K562 (cell line): ENCODE measurements around the gene PTOV1. TPM values are rescaled to one million over a fixed set of nuclear protein-coding genes. Genes with fewer than 3 reads are reported as not detected.

ENCODE experiments used
- ATAC-seq: fragments of 200-7000 bp; cut with Tn5 transposase; 3 replicates; pipeline ENCODE4 v1.9.1; 2020; ENCODE audit warnings: moderate library complexity
- BruUV-seq: library from RNA; stranded (reverse); fragments of 400-500 nt; replicated peaks from 2 replicates; lab custom pipeline; 2021; lab: Mats Ljungman, UMichigan
- CTCF ChIA-PET: fragments of 300-600 bp; formaldehyde crosslinking; extraction: SDS; loops from one replicate; lab custom pipeline; 2021; ENCODE audit warnings: low intra/inter-chr PET ratio; lab: Yijun Ruan, JAX
- POLR2A ChIA-PET: fragments of 300-600, 350-650 bp; sonication (Branson Sonifier 250); formaldehyde crosslinking; extraction: SDS; loops from one replicate; lab custom pipeline; 2021; ENCODE audit warnings: antibody characterized with exemption, inconsistent platforms; lab: Yijun Ruan, JAX
- DNase-seq, 4 experiments: peaks; one replicate each; pipeline versions ENCODE4 v3.0.0 to v3.0.0-alpha.2; 2011 to 2018; ENCODE audit warnings: low spot score in 3 of 4, mixed read lengths in 3 of 4; ENCODE audit errors: extremely low read depth in 1 of 4
- FAIRE-seq: peaks from 2 replicates; lab custom pipeline; 2011; peaks lifted over from hg19 to GRCh38; lab: Jason Lieb, UNC
- H2AFZ ChIP-seq: 2 replicates; pipeline ENCODE4 v1.6.0; 2011; ENCODE audit warnings: low read depth, low read length, control low read depth, inconsistent platforms
- H3K27ac ChIP-seq: fragments of 200-600 bp; 3 replicates; pipeline ENCODE4 v1.8.0; 2011; ENCODE audit warnings: low read depth, mild to moderate bottlenecking, control low read depth, inconsistent platforms, low read length, moderate library complexity, mixed read lengths; ENCODE audit errors: extremely low read depth
- H3K27me3 ChIP-seq, 2 experiments: fragments of 300-600 bp in 1 of 2; 2 replicates in 1 of 2; 3 replicates in 1 of 2; pipeline versions ENCODE4 v1.6.0 to v1.8.0; 2011; ENCODE audit warnings: inconsistent platforms in 2 of 2, low read length in 2 of 2, mild to moderate bottlenecking in 1 of 2, mixed read lengths in 1 of 2, moderate library complexity in 1 of 2; ENCODE audit not compliant: control insufficient read depth in 2 of 2, insufficient read depth in 2 of 2
- H3K36me3 ChIP-seq: fragments of 300-600 bp; 3 replicates; pipeline ENCODE4 v1.8.0; 2011; ENCODE audit warnings: mild to moderate bottlenecking, low read length, inconsistent platforms; ENCODE audit not compliant: control insufficient read depth, insufficient read depth
- H3K4me1 ChIP-seq, 2 experiments: fragments of 200-600 bp in 1 of 2; replicated peaks in 1 of 2; 2 replicates in 1 of 2; 3 replicates in 1 of 2; pipeline versions ENCODE4 v1.5.1 to v1.8.0; 2011; ENCODE audit warnings: inconsistent platforms in 2 of 2, low read length in 2 of 2, mild to moderate bottlenecking in 1 of 2, mixed read lengths in 1 of 2, moderate library complexity in 1 of 2; ENCODE audit not compliant: control insufficient read depth in 2 of 2, insufficient read depth in 2 of 2
- H3K4me2 ChIP-seq: 2 replicates; pipeline ENCODE4 v1.6.1; 2011; ENCODE audit warnings: low read length, control low read depth, inconsistent platforms, mixed read lengths; ENCODE audit not compliant: insufficient read depth
- H3K4me3 ChIP-seq: fragments of 200-600 bp; sonication (generic), shearing (Covaris generic); 2 replicates; pipeline ENCODE4 v1.5.1; 2016; ENCODE audit warnings: control low read depth, inconsistent platforms
- H3K79me2 ChIP-seq: fragments of 200-600 bp; 3 replicates; pipeline ENCODE4 v1.8.0; 2011; ENCODE audit warnings: low read length, inconsistent platforms; ENCODE audit not compliant: control insufficient read depth, insufficient read depth
- H3K9ac ChIP-seq, 2 experiments: 2 replicates each; pipeline versions ENCODE4 v1.6.0 to v1.6.1; 2011; ENCODE audit warnings: low read depth in 2 of 2, low read length in 2 of 2, control low read depth in 1 of 2, inconsistent platforms in 1 of 2, mild to moderate bottlenecking in 1 of 2, mixed read lengths in 1 of 2; ENCODE audit not compliant: insufficient read depth in 1 of 2
- H3K9me1 ChIP-seq: one replicate; pipeline ENCODE4 v1.6.0; 2011; ENCODE audit warnings: inconsistent platforms, mild to moderate bottlenecking, low read length, moderate library complexity; ENCODE audit not compliant: control insufficient read depth, insufficient read depth
- H3K9me3 ChIP-seq: replicated peaks from 2 replicates; pipeline ENCODE4 v1.5.1; 2011; ENCODE audit warnings: low read depth, low read length, inconsistent platforms; ENCODE audit not compliant: control insufficient read depth, insufficient read depth
- H4K20me1 ChIP-seq: replicated peaks from 2 replicates; pipeline ENCODE4 v1.6.1; 2011; ENCODE audit warnings: low read length, inconsistent platforms, mixed read lengths; ENCODE audit not compliant: control insufficient read depth, insufficient read depth
- CREB3L1 ChIP-seq: fragments of 450-650 bp; IDR thresholded peaks from 2 replicates; pipeline ENCODE4 v1.6.1; 2014; ENCODE audit warnings: low read depth, mild to moderate bottlenecking, moderate library complexity, borderline replicate concordance
- FOXO4 ChIP-seq: fragments of 450-650 bp; formaldehyde crosslinking; IDR thresholded peaks from 2 replicates; pipeline ENCODE4 v1.4.0; 2020; ENCODE audit warnings: mild to moderate bottlenecking, moderate library complexity
- MYNN ChIP-seq, 2 experiments: sonication (generic); formaldehyde crosslinking in 1 of 2; IDR thresholded peaks; 2 replicates each; pipeline versions ENCODE4 v1.5.0 to v1.6.1; 2016 to 2020; ENCODE audit warnings: antibody characterized with exemption in 1 of 2, missing genetic modification reagents in 1 of 2
- POLR2A ChIP-seq: fragments of 450-650 bp; conservative IDR thresholded peaks from 2 replicates; pipeline ENCODE4 v1.6.1; 2016
- POLR2G ChIP-seq: fragments of 200-400 bp; formaldehyde crosslinking; IDR thresholded peaks from 2 replicates; pipeline ENCODE4 v1.6.1; 2017; ENCODE audit warnings: low read depth, mild to moderate bottlenecking, antibody characterized with exemption, low read length, moderate library complexity
- RBFOX2 ChIP-seq: fragments of 200-400 bp; formaldehyde crosslinking; IDR thresholded peaks from 2 replicates; pipeline ENCODE4 v1.6.1; 2017; ENCODE audit warnings: low read depth, mild to moderate bottlenecking, low read length, moderate library complexity
- SUPT5H ChIP-seq: fragments of 450-650 bp; IDR thresholded peaks from 2 replicates; pipeline ENCODE4 v1.6.1; 2016
- TBP ChIP-seq: optimal IDR thresholded peaks from 2 replicates; pipeline ENCODE3; 2011; ENCODE audit warnings: low read depth, low read length, improper control_type of control experiment
- TEAD1 ChIP-seq, 2 experiments: fragments of 450-650 bp in 1 of 2; sonication (generic) in 1 of 2; formaldehyde crosslinking; IDR thresholded peaks; 2 replicates each; pipeline versions ENCODE4 v1.4.0 to v1.8.0; 2020 to 2022; ENCODE audit warnings: mild to moderate bottlenecking in 2 of 2, missing genetic modification reagents in 1 of 2
- ZFP36 ChIP-seq: fragments of 150-350 bp; IDR thresholded peaks from 2 replicates; pipeline ENCODE4 v1.6.1; 2018; ENCODE audit warnings: low read length, low read depth; ENCODE audit not compliant: partially characterized antibody
- WGBS: fragments of 100-300 bp; shearing (Covaris generic); methylation state at CpG from one replicate; pipeline ENCODE4 v1.1.6; 2016; ENCODE audit warnings: low coverage, mixed read lengths; ENCODE audit not compliant: insufficient coverage; ENCODE audit errors: missing lambda C conversion rate; 5-methylcytosine and 5-hydroxymethylcytosine counted together
- in situ Hi-C: fragments of 300-500 bp; cut with MboI; formaldehyde crosslinking; loops from 4 replicates; pipeline ENCODE4 v1.15.0; 2018; ENCODE audit warnings: inconsistent platforms, mixed read lengths
- intact Hi-C: fragments of 100-400 bp; cut with micrococcal nuclease; formaldehyde crosslinking; loops from 2 replicates; pipeline ENCODE4 v1.14.2; 2022
- polyA plus RNA-seq, 8 experiments: library from polyadenylated mRNA; depleted of rRNA in 4 of 8; stranded (reverse) in 5 of 8; unstranded in 3 of 8; fragments of >200 nt; fragmentation: Nextera tagmentation in 2 of 8; fragmentation: Illumina TruSeq in 1 of 8; extraction: Ambion mirVana in 2 of 8; extraction: Trizol in 1 of 8; gene quantifications; 2 replicates each; pipeline versions ENCODE4 v1.2.1 to v1.2.3, GENCODE V29; 2011 to 2014; ENCODE audit warnings: inconsistent platforms in 1 of 8, missing spikeins in 1 of 8
- total RNA-seq, 7 experiments: library from RNA; depleted of rRNA in 6 of 7; stranded (reverse); fragments of >200 nt in 6 of 7; fragmentation: Illumina TruSeq in 2 of 7; extraction: Trizol in 2 of 7; gene quantifications; 2 replicates each; pipeline versions ENCODE4 v1.2.1 to v1.2.3, GENCODE V29; 2011 to 2021; ENCODE audit warnings: low replicate concordance in 1 of 7
- TF ChIP-seq, protein P1 (sequence below): fragments of 250-450 bp; sonication (Bioruptor Pico); IDR thresholded peaks from 2 replicates; pipeline ENCODE4 v1.9.0; 2021; ENCODE audit warnings: mild to moderate bottlenecking, inconsistent platforms

PTOV1 gene
- total and polyA plus RNA-seq, 9 of the 15 experiments (the other 6 are each of a cell fraction or from before 2014, with no cell fraction given) = 4.9 to 169 (median 43.5) TPM

- Histone ChIP-seq H3K79me2 (peaks cover 20% of the 10 kb centered on the region), H3K27ac (no peak overlapping the region), H3K4me2 (no peak overlapping the region), H3K4me3 (no peak overlapping the region), H3K9ac (no peak overlapping the region; a peak in 1 of 4 replicates), H4K20me1 (peaks cover 18% of the 10 kb centered on the region)
- 89% methylated on average over 15 of the region's 16 CpGs for WGBS
- DNase-seq = no peak
- CTCF ChIA-PET = no interaction called here
- intact Hi-C loops (no loop called here), in situ Hi-C loops (no loop called here)
- FAIRE-seq = peak; percentile 6
- BruUV-seq = TSS peak; percentile 64
- POLR2A ChIA-PET = interaction anchor here (0.6 to 0.8 kb wide), 2 partner anchors 17 to 681 kb away, joined by 3 read pairs; no protein-coding TSS in a partner anchor
- TF ChIP-seq TBP = no peak
- no peak for TF ChIP-seq CREB3L1
- peak; percentile 58 for TF ChIP-seq ZFP36
- TF ChIP-seq POLR2G = peak; percentile 57; the same call in 1 of the 2 replicates
- TF ChIP-seq FOXO4 (CRISPR knock-in tag) = no peak
- TF ChIP-seq RBFOX2 = peak; percentile 16; the same call in 1 of the 2 replicates
- TF ChIP-seq SUPT5H = peak; percentile 44
- peak; percentile 47 for TF ChIP-seq POLR2A
- no peak for TF ChIP-seq TEAD1 (CRISPR knock-in tag; IDR thresholded peaks at IDR 0.05)
- TF ChIP-seq MYNN (IDR thresholded peaks at IDR 0.05) = 0 out of 2 replicates have a peak, but pooled peaks have one; percentile 9
- TF ChIP-seq MYNN (CRISPR knock-in tag; IDR thresholded peaks at IDR 0.05) = no peak
- TF ChIP-seq, protein P1, sequence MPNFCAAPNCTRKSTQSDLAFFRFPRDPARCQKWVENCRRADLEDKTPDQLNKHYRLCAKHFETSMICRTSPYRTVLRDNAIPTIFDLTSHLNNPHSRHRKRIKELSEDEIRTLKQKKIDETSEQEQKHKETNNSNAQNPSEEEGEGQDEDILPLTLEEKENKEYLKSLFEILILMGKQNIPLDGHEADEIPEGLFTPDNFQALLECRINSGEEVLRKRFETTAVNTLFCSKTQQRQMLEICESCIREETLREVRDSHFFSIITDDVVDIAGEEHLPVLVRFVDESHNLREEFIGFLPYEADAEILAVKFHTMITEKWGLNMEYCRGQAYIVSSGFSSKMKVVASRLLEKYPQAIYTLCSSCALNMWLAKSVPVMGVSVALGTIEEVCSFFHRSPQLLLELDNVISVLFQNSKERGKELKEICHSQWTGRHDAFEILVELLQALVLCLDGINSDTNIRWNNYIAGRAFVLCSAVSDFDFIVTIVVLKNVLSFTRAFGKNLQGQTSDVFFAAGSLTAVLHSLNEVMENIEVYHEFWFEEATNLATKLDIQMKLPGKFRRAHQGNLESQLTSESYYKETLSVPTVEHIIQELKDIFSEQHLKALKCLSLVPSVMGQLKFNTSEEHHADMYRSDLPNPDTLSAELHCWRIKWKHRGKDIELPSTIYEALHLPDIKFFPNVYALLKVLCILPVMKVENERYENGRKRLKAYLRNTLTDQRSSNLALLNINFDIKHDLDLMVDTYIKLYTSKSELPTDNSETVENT (CRISPR knock-in tag) = 0 out of 2 replicates have a peak, but pooled peaks have one; percentile 33
- TF ChIP-seq, all 486 proteins: peak for 7
- Histone ChIP-seq H3K27me3 (no peaks in the 10 kb centered on the region), H3K4me1 (peaks cover 0 to 19% of the 10 kb centered on the region in 2 experiments; a peak in 3 of 5 replicates), H3K36me3 (peaks cover 56% of the 10 kb centered on the region; the same call in 2 of the 3 replicates), H3K9me1 (no peaks in the 10 kb centered on the region), H2AFZ (no peak overlapping the region), H3K9me3 (no peaks in the 10 kb centered on the region)
- ATAC-seq = no peak
Observed at GRCh38 chr19:49906879-49907564, 56.1 kb downstream of the PTOV1 start.
